ENCODE results near the gene TFAP2A. TPM values are rescaled to one million over a fixed set of nuclear protein-coding genes. Genes with fewer than 3 reads are reported as not detected.

Gene TFAP2A
- total and polyA plus RNA-seq, 5 experiments from 2014 or later: not detected

DNA sequence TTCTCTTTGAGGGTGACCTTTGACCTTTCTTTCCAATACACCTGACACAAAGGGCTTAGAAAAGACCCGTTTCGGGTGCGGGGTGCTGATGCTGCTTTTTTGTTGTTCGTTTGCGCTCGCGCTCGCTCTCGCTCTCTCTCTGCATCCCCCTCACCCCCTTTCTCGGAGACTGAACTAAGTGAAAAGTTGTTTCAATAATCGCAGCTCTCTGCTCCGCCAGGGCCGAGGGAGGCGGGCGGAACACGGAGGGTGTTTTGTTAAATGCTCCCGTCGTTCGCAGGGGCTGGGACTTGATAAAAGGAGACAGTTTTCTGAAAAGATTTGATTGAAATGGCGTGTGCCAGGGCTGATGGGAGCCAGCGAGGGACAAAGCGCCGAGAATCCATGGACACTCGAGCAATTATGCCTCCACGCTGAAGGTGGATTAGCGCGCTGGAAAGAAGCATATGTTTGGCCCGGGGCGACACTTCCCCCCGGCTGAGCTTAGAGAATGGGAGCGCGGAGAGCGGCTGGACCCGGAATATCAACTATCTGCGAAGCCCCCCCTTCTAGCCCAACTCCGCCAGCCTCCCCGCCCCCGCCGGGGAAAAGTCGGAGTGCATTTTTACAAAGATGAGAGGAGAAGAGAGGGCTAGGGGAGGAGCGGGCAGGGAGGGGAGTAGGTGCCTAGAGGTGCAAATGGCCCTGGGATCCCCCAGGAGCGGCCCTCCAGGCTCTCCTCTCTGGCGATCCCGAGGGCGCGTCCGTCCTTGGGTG, 25.0 kb downstream of the TFAP2A start:
- POLR2A ChIA-PET: no interaction called here
- peak overlapping the region in 3 of 10 donors; percentile 47 to 73 (median 57) for H3K27ac Mint-ChIP-seq
- DNase-seq (no peak), ATAC-seq (no peak)
- peaks cover 3 to 6% (median 5%) of the 10 kb centered on the region in 4 donors for H3K4me1 Mint-ChIP-seq
- H3K36me3 Mint-ChIP-seq: peaks cover 18 to 53% (median 19%) of the 10 kb centered on the region in 3 donors
- H3K9me3 Mint-ChIP-seq: peaks cover 0 to 92% (median 32%) of the 10 kb centered on the region in 9 donors
- H3K4me3 Mint-ChIP-seq: peak overlapping the region in 1 of 10 donors; percentile 13
- peaks cover 68 to 100% (median 85%) of the 10 kb centered on the region in 5 donors for H3K27me3 Mint-ChIP-seq

DNA sequence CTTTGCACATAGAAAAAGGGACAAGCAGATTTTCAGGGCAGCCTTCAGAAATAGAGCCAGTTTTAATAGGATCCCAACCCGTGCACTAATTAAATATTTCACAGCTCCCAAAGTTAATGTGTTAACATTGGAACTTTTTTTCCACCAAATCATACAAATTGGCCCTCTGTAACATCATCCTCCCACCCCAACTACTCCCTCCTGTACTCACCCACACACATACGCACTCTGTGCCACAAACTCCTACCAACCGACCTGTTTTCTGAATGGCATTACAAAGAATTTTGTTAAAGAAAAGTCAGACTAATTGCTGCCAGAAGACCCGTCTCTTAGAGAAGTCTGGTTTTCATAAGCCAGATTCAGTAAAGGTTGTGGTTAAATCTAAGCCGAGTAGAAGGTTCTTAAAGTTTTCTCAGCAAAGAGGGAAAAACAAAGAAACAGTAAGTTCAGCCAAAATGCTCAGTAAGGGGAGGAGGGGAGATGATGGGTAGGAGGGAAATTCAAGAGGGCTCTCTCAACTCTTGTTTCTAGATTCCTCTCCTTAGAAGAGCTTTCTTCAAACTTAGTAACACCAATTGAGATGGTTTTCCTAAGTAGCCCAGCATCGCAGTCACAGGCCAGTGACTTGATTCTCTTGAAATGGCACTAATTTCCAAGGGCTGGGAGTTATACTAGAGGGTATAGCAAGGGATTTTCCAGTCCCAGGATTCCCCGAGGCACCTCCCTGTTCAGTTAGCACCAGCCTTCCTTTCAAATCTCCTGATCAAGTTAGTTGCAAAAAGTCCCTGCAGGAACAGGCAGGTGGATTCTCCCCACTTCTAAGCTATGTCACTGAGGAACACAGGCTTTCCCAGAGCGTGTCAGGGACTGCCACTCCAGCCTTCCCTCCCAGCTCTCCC, 27.9 kb downstream of the TFAP2A start:
- POLR2A ChIA-PET: no interaction called here
- no peak for DNase-seq
- peaks cover 25 to 47% (median 35%) of the 10 kb centered on the region in 3 donors for H3K36me3 Mint-ChIP-seq
- peak overlapping the region in 1 of 10 donors; percentile 71 for H3K27ac Mint-ChIP-seq
- peaks cover 68 to 100% (median 77%) of the 10 kb centered on the region in 5 donors for H3K27me3 Mint-ChIP-seq
- peaks cover 2 to 86% (median 35%) of the 10 kb centered on the region in 9 donors for H3K9me3 Mint-ChIP-seq
- no peak overlapping the region for H3K4me3 Mint-ChIP-seq
- H3K4me1 Mint-ChIP-seq: peaks cover 13 to 22% (median 18%) of the 10 kb centered on the region in 4 donors
- no peak for ATAC-seq

DNA sequence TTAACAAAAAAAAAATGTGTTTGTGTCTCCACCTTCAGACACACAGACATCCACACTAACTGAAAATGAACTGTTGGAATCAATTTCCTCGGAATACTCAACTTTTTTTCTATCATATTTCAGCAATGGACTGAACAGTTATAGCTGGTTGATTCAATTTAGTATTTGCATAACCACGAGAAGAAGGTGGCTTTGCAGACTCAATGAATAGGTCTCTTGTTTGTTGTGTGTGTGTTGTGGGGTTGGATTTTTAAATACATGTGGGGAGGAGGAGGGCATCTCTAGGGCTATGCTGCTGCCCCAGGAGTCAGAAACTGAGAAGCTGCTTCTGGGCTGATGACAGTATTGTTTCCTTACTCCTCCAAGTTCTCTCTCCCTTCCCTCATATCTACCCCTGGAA, 28.7 kb downstream of the TFAP2A start:
- H3K4me3 Mint-ChIP-seq: no peak overlapping the region
- peaks cover 13 to 25% (median 21%) of the 10 kb centered on the region in 4 donors for H3K4me1 Mint-ChIP-seq
- POLR2A ChIA-PET: no interaction called here
- no peak for ATAC-seq
- peaks cover 2 to 80% (median 35%) of the 10 kb centered on the region in 9 donors for H3K9me3 Mint-ChIP-seq
- H3K27me3 Mint-ChIP-seq: peaks cover 62 to 100% (median 73%) of the 10 kb centered on the region in 5 donors
- peak overlapping the region in 1 of 10 donors; percentile 21 for H3K27ac Mint-ChIP-seq
- peaks cover 21 to 41% (median 31%) of the 10 kb centered on the region in 3 donors for H3K36me3 Mint-ChIP-seq
- no peak for DNase-seq

DNA sequence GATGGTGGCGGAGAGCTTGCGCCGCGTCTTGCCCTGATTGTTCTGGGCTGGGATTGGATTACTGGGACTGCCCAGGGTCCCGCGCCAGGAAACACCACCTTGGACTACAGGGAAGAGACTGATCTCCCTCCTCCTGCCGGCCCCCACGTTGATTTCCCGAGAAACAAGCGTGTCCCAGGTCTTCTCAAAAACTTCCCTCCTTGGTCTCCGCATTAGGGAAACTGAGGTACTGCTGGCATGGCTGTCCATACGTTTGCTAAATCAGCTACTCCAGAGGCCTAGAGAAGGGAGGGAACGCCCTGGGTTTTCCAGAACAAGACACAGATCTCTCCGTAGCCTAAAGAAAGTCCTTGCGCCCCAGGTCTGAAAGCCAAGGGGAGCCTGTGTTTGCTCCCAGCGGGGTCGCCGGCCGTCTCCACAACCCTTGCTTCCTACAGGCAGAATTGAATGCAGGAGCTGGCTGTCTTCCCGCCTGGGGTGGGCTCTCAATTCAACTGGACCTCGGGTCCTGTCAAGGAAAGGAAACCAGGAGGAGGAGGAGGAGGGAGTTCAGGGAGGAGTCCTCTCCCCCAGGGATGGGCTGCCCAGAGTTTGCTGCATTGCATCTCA, 29.2 kb downstream of the TFAP2A start:
- H3K4me3 Mint-ChIP-seq: no peak overlapping the region
- ATAC-seq: no peak

DNA sequence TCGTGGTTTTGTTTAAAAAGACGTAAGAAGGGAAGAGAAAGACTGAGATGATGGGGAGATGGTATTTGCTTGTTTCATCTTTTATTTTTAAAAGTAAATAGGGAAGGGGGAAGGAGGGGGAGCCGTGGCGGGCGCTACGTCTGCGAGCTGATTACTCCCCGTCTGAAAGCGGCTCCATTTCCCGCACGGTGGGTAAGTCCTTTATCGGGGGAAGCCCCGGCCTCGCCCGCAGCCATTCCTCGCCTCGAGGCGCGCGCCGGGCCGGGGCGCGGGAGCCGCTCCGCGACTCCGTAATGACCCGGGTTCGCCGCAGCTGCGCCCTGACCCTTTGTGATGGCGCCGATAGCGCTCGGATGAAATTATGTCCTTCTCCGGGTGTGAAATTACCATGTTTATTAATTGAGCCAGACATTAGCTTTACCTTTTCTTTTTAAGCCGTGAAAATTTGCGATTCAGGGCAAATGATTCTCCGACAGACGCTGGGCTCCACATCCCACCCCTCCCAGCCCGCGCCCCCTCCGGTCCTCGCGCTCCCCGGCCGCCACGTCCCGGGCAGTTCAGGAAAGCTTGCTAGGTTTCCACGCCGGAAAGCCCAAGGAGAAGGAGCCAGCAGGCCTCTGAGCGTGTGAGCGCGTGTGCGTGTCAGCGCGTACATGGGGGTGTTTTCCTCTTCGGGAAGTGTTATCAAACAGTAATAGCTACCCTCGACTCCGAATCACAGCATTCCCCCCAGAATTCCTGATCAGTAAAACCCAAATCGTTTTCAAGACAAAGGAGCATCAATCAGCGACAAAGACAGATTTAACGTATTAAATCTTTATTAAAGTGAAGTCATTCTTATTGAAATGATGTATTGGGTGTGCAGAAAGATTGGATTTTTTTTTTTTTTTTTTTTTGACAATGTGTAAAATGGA, 30.0 kb downstream of the TFAP2A start:
- ATAC-seq: no peak
- H3K9me3 Mint-ChIP-seq: peaks cover 2 to 69% (median 29%) of the 10 kb centered on the region in 9 donors
- peak overlapping the region in 1 of 10 donors; percentile 26 for H3K27ac Mint-ChIP-seq

More for the DNA sequence above, 29.2 kb downstream of the TFAP2A start:
- POLR2A ChIA-PET: no interaction called here
- H3K9me3 Mint-ChIP-seq: peaks cover 2 to 76% (median 35%) of the 10 kb centered on the region in 9 donors
- H3K4me1 Mint-ChIP-seq: peaks cover 17 to 31% (median 23%) of the 10 kb centered on the region in 4 donors
- peaks cover 64 to 100% (median 79%) of the 10 kb centered on the region in 5 donors for H3K27me3 Mint-ChIP-seq
- no peak for DNase-seq
- no peak overlapping the region for H3K27ac Mint-ChIP-seq
- peaks cover 20 to 45% (median 36%) of the 10 kb centered on the region in 3 donors for H3K36me3 Mint-ChIP-seq

DNA sequence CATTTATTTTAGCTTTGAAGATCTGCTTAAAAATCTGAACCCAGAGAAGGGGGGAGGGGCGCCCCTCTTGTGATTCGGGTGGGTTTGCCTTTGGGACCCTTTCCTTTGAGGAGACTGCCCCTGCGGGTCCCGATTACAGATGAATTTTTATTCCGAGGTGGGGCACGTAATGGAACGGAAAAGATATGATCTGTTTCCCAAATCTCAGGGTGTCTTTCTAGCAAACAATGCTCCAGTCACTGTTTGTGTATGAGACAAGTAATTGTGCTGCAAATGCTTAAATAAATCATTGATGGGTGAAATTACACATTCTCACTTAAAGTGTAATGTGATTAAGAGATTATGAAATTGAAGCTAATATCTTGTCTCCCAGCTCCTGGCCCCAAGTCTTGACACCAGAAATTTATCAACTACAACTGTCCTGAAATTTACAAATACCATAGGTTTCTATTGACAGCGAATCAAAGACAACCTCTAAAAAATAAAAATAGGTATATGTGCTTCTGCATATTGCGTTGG, 30.7 kb downstream of the TFAP2A start:
- no peak for DNase-seq
- Mint-ChIP-seq H3K4me3 (peak overlapping the region in 5 of 10 donors; percentile 0 to 33 (median 15)), H3K9me3 (peaks cover 2 to 62% (median 24%) of the 10 kb centered on the region in 9 donors), H3K36me3 (peaks cover 13 to 38% (median 34%) of the 10 kb centered on the region in 3 donors), H3K4me1 (peaks cover 12 to 25% (median 19%) of the 10 kb centered on the region in 4 donors), H3K27ac (peak overlapping the region in 1 of 10 donors; percentile 26), H3K27me3 (peaks cover 58 to 92% (median 76%) of the 10 kb centered on the region in 5 donors)
- no peak for ATAC-seq
- POLR2A ChIA-PET: no interaction called here

More for the DNA sequence above, 30.0 kb downstream of the TFAP2A start:
- Mint-ChIP-seq H3K27me3 (peaks cover 63 to 99% (median 79%) of the 10 kb centered on the region in 5 donors), H3K36me3 (peaks cover 15 to 43% (median 38%) of the 10 kb centered on the region in 3 donors), H3K4me3 (peak overlapping the region in 3 of 10 donors; percentile 2 to 33 (median 18)), H3K4me1 (peaks cover 14 to 28% (median 22%) of the 10 kb centered on the region in 4 donors)
- no peak for DNase-seq
- POLR2A ChIA-PET: no interaction called here

DNA sequence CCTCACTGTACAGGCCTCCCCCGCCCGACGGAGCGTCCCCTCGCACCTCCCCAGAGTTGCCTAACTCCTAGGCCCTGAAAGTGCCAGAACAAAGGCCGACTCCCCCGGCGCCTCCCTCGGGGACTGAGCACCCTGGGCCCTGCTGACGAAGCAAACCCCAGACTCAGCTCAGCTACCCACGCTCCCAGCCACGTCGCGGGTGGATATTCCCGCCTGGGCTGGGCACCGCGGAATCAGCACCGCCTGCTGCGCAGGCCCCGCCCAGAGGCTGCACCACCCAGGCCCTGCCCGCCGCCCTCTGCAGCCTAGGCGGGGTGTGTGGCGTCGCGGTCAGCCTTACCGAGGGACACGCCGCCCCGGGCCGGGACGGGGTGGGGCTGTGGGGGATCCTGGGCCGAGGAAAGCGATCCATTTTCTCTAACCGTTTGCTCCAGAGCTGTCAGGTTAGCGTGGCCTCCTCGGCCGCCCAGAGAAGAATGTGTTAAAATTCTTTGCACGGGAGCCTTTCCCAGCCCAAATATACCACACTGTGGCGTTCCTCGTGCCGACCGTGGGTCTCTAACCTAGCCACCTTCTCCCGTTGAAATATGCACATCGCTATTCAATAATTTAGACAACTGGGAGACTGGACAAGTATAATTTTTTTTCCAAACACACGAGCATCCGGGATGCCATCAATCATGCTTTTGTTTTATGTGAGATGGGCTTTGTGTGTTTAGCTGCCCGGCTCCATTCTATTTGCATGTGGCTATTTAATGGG, 31.4 kb downstream of the TFAP2A start:
- H3K4me3 Mint-ChIP-seq: peak overlapping the region in 7 of 10 donors; percentile 2 to 69 (median 21)
- DNase-seq (no peak), ATAC-seq (peak in 1 of 2 donors; percentile 20)
- POLR2A ChIA-PET: no interaction called here
- H3K4me1 Mint-ChIP-seq: peaks cover 12 to 25% (median 19%) of the 10 kb centered on the region in 4 donors
- peaks cover 2 to 55% (median 23%) of the 10 kb centered on the region in 9 donors for H3K9me3 Mint-ChIP-seq
- no peak overlapping the region for H3K27ac Mint-ChIP-seq
- peaks cover 13 to 35% (median 31%) of the 10 kb centered on the region in 3 donors for H3K36me3 Mint-ChIP-seq
- H3K27me3 Mint-ChIP-seq: peaks cover 54 to 88% (median 72%) of the 10 kb centered on the region in 5 donors

DNA sequence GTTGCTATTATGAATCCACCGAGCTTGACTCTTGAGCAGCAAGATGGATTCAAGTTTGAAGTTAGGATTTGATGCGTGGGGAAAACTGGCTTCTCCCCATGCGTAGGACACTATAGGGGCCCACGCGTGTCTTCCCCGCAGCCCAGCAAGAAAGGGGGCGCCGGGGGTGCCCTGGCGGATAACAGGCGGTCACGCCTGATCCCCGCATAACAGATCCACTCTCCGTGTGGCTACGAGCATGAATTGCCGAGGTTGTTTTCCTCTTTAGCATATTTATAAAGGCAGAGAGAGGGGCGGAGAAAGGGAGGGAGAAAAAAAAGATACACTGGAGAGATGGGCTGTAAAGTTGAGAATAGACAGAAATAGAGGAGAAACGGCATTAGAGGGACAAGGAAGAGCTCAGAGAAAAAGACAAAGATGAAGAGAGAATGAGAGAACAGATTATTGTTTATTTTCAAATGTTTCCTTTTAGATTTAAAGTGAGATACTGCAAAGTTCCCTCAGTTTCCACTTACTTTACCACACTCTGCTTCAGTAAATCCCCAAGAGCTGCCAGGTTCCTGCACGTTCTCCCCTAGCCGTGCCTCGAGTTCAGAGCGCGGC, 32.0 kb downstream of the TFAP2A start:
- H3K9me3 Mint-ChIP-seq: peaks cover 2 to 51% (median 23%) of the 10 kb centered on the region in 9 donors
- peak overlapping the region in 7 of 10 donors; percentile 21 to 69 (median 29) for H3K4me3 Mint-ChIP-seq
- H3K36me3 Mint-ChIP-seq: peaks cover 13 to 33% (median 31%) of the 10 kb centered on the region in 3 donors
- DNase-seq: no peak
- POLR2A ChIA-PET: no interaction called here
- peaks cover 53 to 88% (median 73%) of the 10 kb centered on the region in 5 donors for H3K27me3 Mint-ChIP-seq
- H3K4me1 Mint-ChIP-seq: peaks cover 12 to 25% (median 19%) of the 10 kb centered on the region in 4 donors
- peak overlapping the region in 2 of 10 donors; percentile 40 to 53 for H3K27ac Mint-ChIP-seq
- ATAC-seq: no peak

DNA sequence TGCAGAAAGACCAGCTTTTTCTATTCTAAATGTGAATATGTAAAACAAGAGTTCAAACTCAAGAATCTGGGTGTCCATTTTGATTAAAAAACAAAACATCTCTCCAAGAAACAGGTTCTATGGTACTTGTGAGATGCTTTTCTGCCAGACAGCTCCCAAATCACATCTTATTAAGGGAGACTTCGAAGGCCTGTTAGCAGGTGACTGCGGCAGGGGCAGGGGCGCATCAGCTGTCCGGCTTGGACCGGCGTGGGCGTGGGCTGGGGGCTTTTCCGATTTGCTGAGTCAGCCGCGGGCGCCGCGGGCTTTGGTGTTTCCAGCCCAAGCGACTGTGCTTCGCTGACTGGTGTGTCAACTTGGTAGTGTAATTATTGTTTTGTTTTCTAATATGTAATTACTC, 32.6 kb downstream of the TFAP2A start:
- Mint-ChIP-seq H3K4me3 (peak overlapping the region in 4 of 10 donors; percentile 21 to 45 (median 35)), H3K9me3 (peaks cover 2 to 48% (median 23%) of the 10 kb centered on the region in 9 donors), H3K4me1 (peaks cover 12 to 25% (median 19%) of the 10 kb centered on the region in 4 donors), H3K27ac (peak overlapping the region in 2 of 10 donors; percentile 40 to 53), H3K36me3 (peaks cover 13 to 33% (median 31%) of the 10 kb centered on the region in 3 donors), H3K27me3 (peaks cover 57 to 88% (median 72%) of the 10 kb centered on the region in 5 donors)
- POLR2A ChIA-PET: no interaction called here
- ATAC-seq (no peak), DNase-seq (no peak)

DNA sequence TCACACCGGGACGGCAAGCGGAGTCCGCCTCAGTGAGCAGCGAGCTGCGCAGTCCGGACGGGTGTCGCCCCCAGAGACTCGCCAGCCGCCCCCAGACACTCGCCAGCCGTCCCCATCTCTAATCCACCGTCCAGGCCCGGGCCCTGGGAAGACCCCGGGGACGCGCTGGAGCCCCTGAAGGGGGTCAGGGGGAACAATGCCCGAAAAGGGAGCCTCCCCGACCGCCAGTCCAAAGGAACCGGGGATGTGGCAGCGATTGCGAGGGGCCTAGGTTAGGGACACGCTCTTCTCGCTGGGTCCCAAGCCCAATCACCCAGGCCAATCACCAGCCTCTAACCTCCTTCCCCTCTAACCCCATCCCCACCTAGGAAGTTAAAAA, 33.1 kb downstream of the TFAP2A start:
- Mint-ChIP-seq H3K27me3 (peaks cover 55 to 87% (median 70%) of the 10 kb centered on the region in 5 donors), H3K9me3 (peaks cover 1 to 43% (median 21%) of the 10 kb centered on the region in 9 donors), H3K27ac (no peak overlapping the region), H3K36me3 (peaks cover 13 to 31% (median 27%) of the 10 kb centered on the region in 3 donors), H3K4me3 (peak overlapping the region in 4 of 10 donors; percentile 21 to 45 (median 35)), H3K4me1 (peaks cover 12 to 25% (median 19%) of the 10 kb centered on the region in 4 donors)
- ATAC-seq: no peak
- DNase-seq: no peak
- POLR2A ChIA-PET: no interaction called here
